WTC11 (cell line): ENCODE results near the gene ITPRIP. TPM values are rescaled to one million over a fixed set of nuclear protein-coding genes. Genes with fewer than 3 reads are reported as not detected.

Experiments used
- ATAC-seq: fragments of 200-7000 bp; cut with Tn5 transposase; 2 replicates; pipeline ENCODE4 v1.10.0; 2021; ENCODE audit warnings: mild to moderate bottlenecking, moderate library complexity
- CTCF ChIA-PET: fragments of 300-600 bp; sonication (Branson Sonifier 250); formaldehyde crosslinking; loops from one replicate; lab custom pipeline; 2021; ENCODE audit warnings: antibody characterized with exemption; lab: Charles Lee
- POLR2A ChIA-PET: fragments of 350-600 bp; sonication (Branson Sonifier 250); formaldehyde crosslinking; loops from one replicate; lab custom pipeline; 2021; ENCODE audit warnings: antibody characterized with exemption; lab: Charles Lee
- DNase-seq: peaks from one replicate; pipeline ENCODE4 v3.0.0; 2021; ENCODE audit warnings: low spot score
- H3K27ac Mint-ChIP-seq: 2 replicates; pipeline ENCODE4 v1.8.0; 2021; ENCODE audit warnings: mixed read lengths
- H3K27me3 Mint-ChIP-seq: 2 replicates; pipeline ENCODE4 v1.8.0; 2021; ENCODE audit warnings: low read depth, mild to moderate bottlenecking, moderate library complexity, mixed read lengths
- H3K36me3 Mint-ChIP-seq: 2 replicates; pipeline ENCODE4 v1.8.0; 2021; ENCODE audit warnings: mixed read lengths
- H3K4me1 Mint-ChIP-seq: 2 replicates; pipeline ENCODE4 v1.8.0; 2022; ENCODE audit warnings: mixed read lengths
- H3K4me3 Mint-ChIP-seq: 2 replicates; pipeline ENCODE4 v1.8.0; 2021; ENCODE audit warnings: mild to moderate bottlenecking, moderate library complexity, mixed read lengths
- H3K9me3 Mint-ChIP-seq: 2 replicates; pipeline ENCODE4 v1.8.0; 2021; ENCODE audit warnings: mixed read lengths
- ATF1 ChIP-seq: sonication (generic); formaldehyde crosslinking; IDR thresholded peaks from 2 replicates; pipeline ENCODE4 v1.8.1; 2023; ENCODE audit warnings: mild to moderate bottlenecking, moderate library complexity, missing genetic modification reagents
- CREM ChIP-seq: sonication (generic); formaldehyde crosslinking; IDR thresholded peaks from 2 replicates; pipeline ENCODE4 v1.8.1; 2022; ENCODE audit warnings: mild to moderate bottlenecking, missing genetic modification reagents, moderate library complexity
- ETV6 ChIP-seq: sonication (generic); formaldehyde crosslinking; IDR thresholded peaks from 2 replicates; pipeline ENCODE4 v1.8.1; 2022; ENCODE audit warnings: mild to moderate bottlenecking, missing genetic modification reagents
- FOXP4 ChIP-seq: sonication (generic); formaldehyde crosslinking; IDR thresholded peaks from 2 replicates; pipeline ENCODE4 v1.8.0; 2022; ENCODE audit warnings: mild to moderate bottlenecking, missing genetic modification reagents
- GRHL2 ChIP-seq: fragments of 250-450 bp; sonication (Bioruptor Pico); IDR thresholded peaks from 2 replicates; pipeline ENCODE4 v1.8.0; 2022; ENCODE audit warnings: mild to moderate bottlenecking, moderate library complexity; ENCODE audit not compliant: insufficient replicate concordance, severe bottlenecking
- GTF2I ChIP-seq: fragments of 250-450 bp; sonication (Bioruptor Pico); conservative IDR thresholded peaks from 2 replicates; pipeline ENCODE4 v1.4.0; 2021; ENCODE audit warnings: mild to moderate bottlenecking
- HMGXB4 ChIP-seq: sonication (generic); formaldehyde crosslinking; IDR thresholded peaks from 2 replicates; pipeline ENCODE4 v1.8.1; 2023; ENCODE audit warnings: mild to moderate bottlenecking, moderate library complexity, missing genetic modification reagents
- IRF2 ChIP-seq: sonication (generic); formaldehyde crosslinking; IDR thresholded peaks from 2 replicates; pipeline ENCODE4 v1.8.0; 2022; ENCODE audit warnings: low read depth, missing genetic modification reagents, borderline replicate concordance
- MYBL2 ChIP-seq: sonication (generic); formaldehyde crosslinking; IDR thresholded peaks from 2 replicates; pipeline ENCODE4 v1.8.1; 2023; ENCODE audit warnings: mild to moderate bottlenecking, moderate library complexity, missing genetic modification reagents
- NR2C2 ChIP-seq: sonication (generic); formaldehyde crosslinking; IDR thresholded peaks from 2 replicates; pipeline ENCODE4 v1.8.0; 2022; ENCODE audit warnings: mild to moderate bottlenecking, missing genetic modification reagents
- OVOL2 ChIP-seq: fragments of 250-450 bp; sonication (Bioruptor Pico); IDR thresholded peaks from 2 replicates; pipeline ENCODE4 v1.9.0; 2021; ENCODE audit warnings: mild to moderate bottlenecking, borderline replicate concordance
- PRRX2 ChIP-seq: fragments of 250-450 bp; sonication (Bioruptor Pico); IDR thresholded peaks from 2 replicates; pipeline ENCODE4 v1.8.0; 2021; ENCODE audit warnings: mild to moderate bottlenecking
- RORB ChIP-seq: fragments of 250-450 bp; sonication (Bioruptor Pico); IDR thresholded peaks from 2 replicates; pipeline ENCODE4 v1.9.0; 2021; ENCODE audit warnings: mild to moderate bottlenecking
- SMAD3 ChIP-seq: sonication (generic); formaldehyde crosslinking; IDR thresholded peaks from 2 replicates; pipeline ENCODE4 v1.8.0; 2022; ENCODE audit warnings: missing genetic modification reagents, mild to moderate bottlenecking, borderline replicate concordance
- ZBTB21 ChIP-seq: sonication (generic); formaldehyde crosslinking; IDR thresholded peaks from 2 replicates; pipeline ENCODE4 v1.8.1; 2023; ENCODE audit warnings: mild to moderate bottlenecking, missing genetic modification reagents, borderline replicate concordance
- ZNF219 ChIP-seq: sonication (generic); formaldehyde crosslinking; IDR thresholded peaks from 2 replicates; pipeline ENCODE4 v1.8.0; 2023; ENCODE audit warnings: missing genetic modification reagents, mild to moderate bottlenecking, borderline replicate concordance
- ZNF263 ChIP-seq: sonication (generic); formaldehyde crosslinking; IDR thresholded peaks from 2 replicates; pipeline ENCODE4 v1.8.1; 2022; ENCODE audit warnings: low read depth, mild to moderate bottlenecking, moderate library complexity, missing genetic modification reagents
- ZNF425 ChIP-seq: fragments of 250-450 bp; sonication (Bioruptor Pico); conservative IDR thresholded peaks from 2 replicates; pipeline ENCODE4 v1.9.0; 2021; ENCODE audit warnings: mild to moderate bottlenecking
- total RNA-seq: library from RNA; stranded (reverse); gene quantifications from 3 replicates; pipeline ENCODE4 v1.2.3, GENCODE V29; 2021
- TF ChIP-seq, protein P1 (sequence below): sonication (generic); formaldehyde crosslinking; IDR thresholded peaks from 2 replicates; pipeline ENCODE4 v1.8.0; 2022; ENCODE audit warnings: mild to moderate bottlenecking, missing genetic modification reagents
- TF ChIP-seq, protein P2 (sequence below): sonication (generic); formaldehyde crosslinking; conservative IDR thresholded peaks from 2 replicates; pipeline ENCODE4 v1.8.1; 2022; ENCODE audit warnings: mild to moderate bottlenecking, missing genetic modification reagents
- TF ChIP-seq, protein P3 (sequence below): sonication (generic); formaldehyde crosslinking; IDR thresholded peaks from 2 replicates; pipeline ENCODE4 v1.8.0; 2023; ENCODE audit warnings: missing genetic modification reagents, mild to moderate bottlenecking, borderline replicate concordance
- TF ChIP-seq, protein P4 (sequence below): sonication (generic); formaldehyde crosslinking; IDR thresholded peaks from 2 replicates; pipeline ENCODE4 v1.8.1; 2022; ENCODE audit warnings: low read depth, missing genetic modification reagents, borderline replicate concordance

The ITPRIP gene
- total RNA-seq, 1 experiment from 2014 or later, result 16.8 TPM

DNA sequence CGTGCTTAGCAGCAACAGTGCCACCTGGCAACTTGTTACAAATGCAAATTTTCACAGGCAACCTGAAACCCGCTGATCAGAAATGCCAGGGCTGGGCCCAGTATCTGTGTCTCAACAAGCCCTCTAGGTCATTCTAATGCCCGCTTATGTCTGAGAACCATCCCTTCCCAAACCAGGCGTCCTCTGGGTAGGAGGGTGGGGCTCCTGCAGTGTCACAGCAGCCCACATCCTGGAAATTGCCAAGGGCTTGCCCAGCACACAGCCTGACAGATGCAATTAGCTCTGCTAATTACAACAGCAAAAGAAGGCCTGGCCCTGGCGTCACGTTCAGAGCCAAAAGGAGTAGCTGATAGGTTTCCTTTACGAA is 15.9 kb downstream of the ITPRIP start (continued):
- TF ChIP-seq, protein P1, sequence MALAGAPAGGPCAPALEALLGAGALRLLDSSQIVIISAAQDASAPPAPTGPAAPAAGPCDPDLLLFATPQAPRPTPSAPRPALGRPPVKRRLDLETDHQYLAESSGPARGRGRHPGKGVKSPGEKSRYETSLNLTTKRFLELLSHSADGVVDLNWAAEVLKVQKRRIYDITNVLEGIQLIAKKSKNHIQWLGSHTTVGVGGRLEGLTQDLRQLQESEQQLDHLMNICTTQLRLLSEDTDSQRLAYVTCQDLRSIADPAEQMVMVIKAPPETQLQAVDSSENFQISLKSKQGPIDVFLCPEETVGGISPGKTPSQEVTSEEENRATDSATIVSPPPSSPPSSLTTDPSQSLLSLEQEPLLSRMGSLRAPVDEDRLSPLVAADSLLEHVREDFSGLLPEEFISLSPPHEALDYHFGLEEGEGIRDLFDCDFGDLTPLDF, result no peak
- TF ChIP-seq IRF2, result no peak
- no peak for TF ChIP-seq ZNF425 (CRISPR knock-in tag)
- TF ChIP-seq ATF1 (CRISPR knock-in tag), result no peak
- no peak for TF ChIP-seq ZNF263 (CRISPR knock-in tag)
- no peak for TF ChIP-seq GTF2I (CRISPR knock-in tag)
- no peak for TF ChIP-seq PRRX2
- TF ChIP-seq FOXP4 (CRISPR knock-in tag), result no peak
- TF ChIP-seq, protein P2, sequence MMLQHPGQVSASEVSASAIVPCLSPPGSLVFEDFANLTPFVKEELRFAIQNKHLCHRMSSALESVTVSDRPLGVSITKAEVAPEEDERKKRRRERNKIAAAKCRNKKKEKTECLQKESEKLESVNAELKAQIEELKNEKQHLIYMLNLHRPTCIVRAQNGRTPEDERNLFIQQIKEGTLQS (CRISPR knock-in tag), result no peak
- no peak for TF ChIP-seq ZNF219 (CRISPR knock-in tag)
- TF ChIP-seq SMAD3, result no peak
- TF ChIP-seq RORB (CRISPR knock-in tag), result no peak
- no peak for TF ChIP-seq HMGXB4 (CRISPR knock-in tag)
- TF ChIP-seq, all 79 proteins: peak for 0

- Mint-ChIP-seq H3K9me3 (no peaks in the 10 kb centered on the region), H3K27ac (peak overlapping the region; percentile 55; the same call in 1 of the 2 replicates), H3K27me3 (no peaks in the 10 kb centered on the region), H3K36me3 (peaks cover 5% of the 10 kb centered on the region; the same call in 1 of the 2 replicates), H3K4me3 (no peak overlapping the region), H3K4me1 (peaks cover 94% of the 10 kb centered on the region)
- DNase-seq, result no peak
- TF ChIP-seq GRHL2 (CRISPR knock-in tag) (no peak), OVOL2 (no peak), CREM (CRISPR knock-in tag) (no peak), ZBTB21 (no peak), RORB (CRISPR knock-in tag) (no peak), ETV6 (CRISPR knock-in tag) (no peak), MYBL2 (no peak), NR2C2 (no peak), ZNF219 (CRISPR knock-in tag) (no peak)
- TF ChIP-seq, protein P3, sequence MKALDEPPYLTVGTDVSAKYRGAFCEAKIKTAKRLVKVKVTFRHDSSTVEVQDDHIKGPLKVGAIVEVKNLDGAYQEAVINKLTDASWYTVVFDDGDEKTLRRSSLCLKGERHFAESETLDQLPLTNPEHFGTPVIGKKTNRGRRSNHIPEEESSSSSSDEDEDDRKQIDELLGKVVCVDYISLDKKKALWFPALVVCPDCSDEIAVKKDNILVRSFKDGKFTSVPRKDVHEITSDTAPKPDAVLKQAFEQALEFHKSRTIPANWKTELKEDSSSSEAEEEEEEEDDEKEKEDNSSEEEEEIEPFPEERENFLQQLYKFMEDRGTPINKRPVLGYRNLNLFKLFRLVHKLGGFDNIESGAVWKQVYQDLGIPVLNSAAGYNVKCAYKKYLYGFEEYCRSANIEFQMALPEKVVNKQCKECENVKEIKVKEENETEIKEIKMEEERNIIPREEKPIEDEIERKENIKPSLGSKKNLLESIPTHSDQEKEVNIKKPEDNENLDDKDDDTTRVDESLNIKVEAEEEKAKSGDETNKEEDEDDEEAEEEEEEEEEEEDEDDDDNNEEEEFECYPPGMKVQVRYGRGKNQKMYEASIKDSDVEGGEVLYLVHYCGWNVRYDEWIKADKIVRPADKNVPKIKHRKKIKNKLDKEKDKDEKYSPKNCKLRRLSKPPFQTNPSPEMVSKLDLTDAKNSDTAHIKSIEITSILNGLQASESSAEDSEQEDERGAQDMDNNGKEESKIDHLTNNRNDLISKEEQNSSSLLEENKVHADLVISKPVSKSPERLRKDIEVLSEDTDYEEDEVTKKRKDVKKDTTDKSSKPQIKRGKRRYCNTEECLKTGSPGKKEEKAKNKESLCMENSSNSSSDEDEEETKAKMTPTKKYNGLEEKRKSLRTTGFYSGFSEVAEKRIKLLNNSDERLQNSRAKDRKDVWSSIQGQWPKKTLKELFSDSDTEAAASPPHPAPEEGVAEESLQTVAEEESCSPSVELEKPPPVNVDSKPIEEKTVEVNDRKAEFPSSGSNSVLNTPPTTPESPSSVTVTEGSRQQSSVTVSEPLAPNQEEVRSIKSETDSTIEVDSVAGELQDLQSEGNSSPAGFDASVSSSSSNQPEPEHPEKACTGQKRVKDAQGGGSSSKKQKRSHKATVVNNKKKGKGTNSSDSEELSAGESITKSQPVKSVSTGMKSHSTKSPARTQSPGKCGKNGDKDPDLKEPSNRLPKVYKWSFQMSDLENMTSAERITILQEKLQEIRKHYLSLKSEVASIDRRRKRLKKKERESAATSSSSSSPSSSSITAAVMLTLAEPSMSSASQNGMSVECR (CRISPR knock-in tag), result no peak
- TF ChIP-seq, protein P4, sequence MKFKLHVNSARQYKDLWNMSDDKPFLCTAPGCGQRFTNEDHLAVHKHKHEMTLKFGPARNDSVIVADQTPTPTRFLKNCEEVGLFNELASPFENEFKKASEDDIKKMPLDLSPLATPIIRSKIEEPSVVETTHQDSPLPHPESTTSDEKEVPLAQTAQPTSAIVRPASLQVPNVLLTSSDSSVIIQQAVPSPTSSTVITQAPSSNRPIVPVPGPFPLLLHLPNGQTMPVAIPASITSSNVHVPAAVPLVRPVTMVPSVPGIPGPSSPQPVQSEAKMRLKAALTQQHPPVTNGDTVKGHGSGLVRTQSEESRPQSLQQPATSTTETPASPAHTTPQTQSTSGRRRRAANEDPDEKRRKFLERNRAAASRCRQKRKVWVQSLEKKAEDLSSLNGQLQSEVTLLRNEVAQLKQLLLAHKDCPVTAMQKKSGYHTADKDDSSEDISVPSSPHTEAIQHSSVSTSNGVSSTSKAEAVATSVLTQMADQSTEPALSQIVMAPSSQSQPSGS (CRISPR knock-in tag), result no peak
- POLR2A ChIA-PET, result no interaction called here
- CTCF ChIA-PET, result interaction anchor here (0.8 to 5.2 kb wide), 8 partner anchors 10 to 47 kb away, joined by 3 to 33 read pairs (median 6); partner anchors contain the start of gene CFAP58
- ATAC-seq, result 0 out of 2 replicates have a peak, but pooled peaks have one; percentile 3
Measured at GRCh38 chr10:104321725-104322415, 16.4 kb downstream of the ITPRIP start.
